Gastroesophageal sphincter (tissue), 3 donors: ENCODE measurements around the gene JMY.

Source experiments
- CTCF ChIP-seq, 4 experiments: fragments of 200-600 bp in 2 of 4; fragments of 450-650 bp in 2 of 4; sonication (generic) in 1 of 4; IDR thresholded peaks; one replicate each; pipeline ENCODE4 v1.5.1; 2017 to 2019; ENCODE audit warnings: antibody characterized with exemption in 4 of 4, mild to moderate bottlenecking in 2 of 4, moderate library complexity in 2 of 4
- EP300 ChIP-seq: sonication (generic); formaldehyde crosslinking; IDR thresholded peaks from one replicate; pipeline ENCODE4 v1.6.1; 2017; ENCODE audit warnings: antibody characterized with exemption, mild to moderate bottlenecking
- POLR2A ChIP-seq, 2 donors: fragments of 450-650 bp; IDR thresholded peaks; one replicate each; pipeline ENCODE4 v1.6.1; 2017; ENCODE audit warnings: antibody characterized with exemption in 2 of 2, mild to moderate bottlenecking in 2 of 2, moderate library complexity in 1 of 2
- POLR2AphosphoS5 ChIP-seq: sonication (generic); formaldehyde crosslinking; IDR thresholded peaks from one replicate; pipeline ENCODE4 v1.6.1; 2017; ENCODE audit warnings: antibody characterized with exemption

DNA sequence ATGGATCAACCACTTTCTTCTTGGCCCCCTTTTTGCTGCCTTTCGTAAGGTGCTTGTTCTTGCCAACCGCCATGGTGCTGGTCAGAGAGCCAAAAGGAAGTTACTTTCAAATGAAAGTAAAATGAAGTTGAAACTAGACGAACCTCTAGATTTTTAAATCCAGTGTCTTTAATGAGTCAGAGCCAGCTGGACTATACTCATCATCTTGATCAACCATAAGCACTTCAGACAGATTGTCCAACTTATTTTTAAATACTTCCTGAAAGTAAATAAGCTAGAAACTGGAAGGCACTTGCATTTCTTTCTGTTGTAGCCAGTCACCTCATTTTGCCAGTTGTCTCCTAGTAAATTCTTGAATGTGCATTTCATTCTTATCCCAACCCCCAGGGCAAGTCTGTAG is 48.9 kb downstream of the JMY start:
- no peak for TF ChIP-seq CTCF (IDR thresholded peaks at IDR 0.05)
- no peak for TF ChIP-seq POLR2A (IDR thresholded peaks at IDR 0.05)
- TF ChIP-seq POLR2AphosphoS5: no peak
- no peak for TF ChIP-seq EP300
